HG02981 (cell line): ENCODE results near the gene COMMD8.

Source experiments
- ATAC-seq: cut with Tn5 transposase; IDR thresholded peaks from one replicate; pipeline ENCODE4 v1.9.1; 2021; ENCODE audit warnings: mild to moderate bottlenecking, moderate library complexity; ENCODE audit not compliant: unreplicated experiment

The COMMD8 gene

DNA sequence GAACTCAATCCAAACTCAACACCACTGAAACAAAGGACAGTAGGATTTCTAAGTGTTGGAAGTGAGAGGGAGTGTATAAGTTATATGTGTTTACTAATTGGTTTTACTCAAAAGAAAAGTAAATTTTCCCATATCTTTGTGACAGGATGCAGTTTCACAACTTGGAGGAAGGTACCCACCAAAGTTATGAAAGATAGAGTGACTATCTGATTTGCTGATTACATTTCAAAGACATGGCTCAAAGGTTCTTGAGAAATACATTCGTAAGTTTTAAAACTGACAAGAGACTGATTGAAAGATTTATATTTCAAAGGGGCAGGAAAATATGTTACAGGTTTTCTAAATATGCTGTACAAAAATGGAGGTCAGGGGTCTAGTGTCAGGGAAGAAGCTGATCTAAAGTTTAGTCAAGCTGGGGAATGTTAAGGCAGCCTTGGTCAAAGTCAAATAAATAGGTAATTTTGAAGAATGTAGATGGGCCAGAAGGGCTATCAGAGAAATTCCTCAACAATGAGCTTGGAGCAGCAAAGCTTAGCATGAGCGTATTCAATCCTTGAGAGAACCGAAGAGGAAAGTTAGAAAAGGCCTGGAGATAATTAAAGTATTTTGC is 9.7 kb upstream of the COMMD8 start:
- ATAC-seq = no peak

DNA sequence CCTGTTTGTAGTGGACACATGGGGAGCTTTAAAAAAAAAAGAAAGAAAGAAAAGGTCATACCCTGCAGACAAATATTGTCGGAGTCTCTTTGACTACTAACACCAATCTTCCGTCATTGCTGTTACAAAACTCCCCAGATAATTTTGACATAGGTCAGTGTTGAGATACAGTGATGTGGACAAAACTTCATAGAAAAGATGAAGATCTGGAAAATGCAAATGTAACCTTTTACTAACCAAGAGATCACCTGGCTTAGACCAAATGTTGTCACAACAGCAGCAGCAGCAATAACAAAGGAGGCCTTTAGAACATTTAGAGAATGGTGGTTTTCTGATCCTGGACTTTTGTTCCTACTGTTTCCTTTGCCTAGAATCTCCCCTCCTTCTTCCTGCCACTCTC is 8.1 kb upstream of the COMMD8 start:
- ATAC-seq = no peak

DNA sequence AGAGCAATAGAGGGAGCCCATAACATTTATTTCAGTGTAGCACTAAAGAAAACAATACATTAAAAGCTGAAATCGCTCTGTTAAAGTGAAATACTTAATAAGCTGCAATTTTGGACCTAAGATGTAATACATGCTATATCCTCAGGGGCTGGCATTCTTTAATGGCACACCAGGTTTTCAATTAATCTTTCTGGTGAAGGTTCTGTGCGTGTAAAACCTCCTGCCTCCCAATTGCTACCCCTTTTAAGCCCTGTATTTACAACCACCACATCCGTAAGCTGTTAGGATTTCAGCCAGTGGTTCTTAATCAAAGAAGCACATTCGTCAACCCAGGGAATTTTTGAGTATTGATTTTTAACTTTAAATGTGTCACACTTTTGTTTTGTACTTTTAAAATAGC is 7.6 kb upstream of the COMMD8 start:
- no peak for ATAC-seq

DNA sequence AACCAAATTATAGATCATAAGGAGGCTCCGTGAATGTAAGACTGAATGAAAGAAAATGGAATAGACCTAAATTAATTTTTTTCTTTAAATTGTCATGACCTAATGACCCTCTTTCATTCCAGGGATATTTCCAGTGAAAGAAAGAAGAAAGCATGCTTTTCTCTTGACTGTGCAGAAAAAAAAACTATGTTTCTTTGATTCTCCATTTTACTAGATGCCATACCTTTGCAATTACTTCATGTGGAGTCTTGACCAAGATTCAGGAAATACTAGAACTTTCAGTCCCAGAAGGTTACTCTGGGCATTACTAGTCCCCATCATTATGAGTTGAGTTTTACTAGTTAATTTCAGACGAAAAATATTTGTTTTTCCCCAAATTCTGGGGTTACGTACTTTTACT is 6.4 kb upstream of the COMMD8 start:
- no peak for ATAC-seq

DNA sequence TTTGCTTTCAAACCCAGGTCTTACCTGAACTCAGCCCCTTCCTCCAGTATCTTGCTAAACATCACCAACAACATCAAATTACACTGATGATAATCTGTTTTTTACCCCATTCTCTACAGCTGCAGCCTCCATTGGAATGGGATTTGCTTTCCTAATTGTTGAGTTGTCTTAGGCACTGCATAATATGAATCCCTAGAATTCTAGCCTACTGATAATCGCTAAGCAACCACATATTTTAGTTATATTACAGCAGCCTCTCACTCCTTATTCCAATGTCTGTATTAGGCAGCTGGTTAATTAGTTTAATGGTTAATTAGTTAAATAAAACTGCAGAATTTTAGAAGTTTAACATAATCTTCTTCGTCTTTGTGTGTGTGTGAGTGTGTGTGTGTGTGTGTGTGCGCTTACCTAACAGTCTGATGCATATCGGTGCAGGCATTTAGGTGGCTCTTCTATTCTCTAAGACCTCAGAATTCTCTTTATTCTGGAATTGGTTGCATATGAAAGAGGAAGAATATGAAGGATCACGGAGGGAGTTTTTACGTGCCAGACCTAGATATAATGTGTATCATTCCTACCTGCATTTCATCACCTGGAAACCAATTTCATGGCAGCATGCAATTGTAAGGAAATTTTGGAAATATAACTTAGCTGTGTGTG is 5.3 kb upstream of the COMMD8 start:
- no peak for ATAC-seq

DNA sequence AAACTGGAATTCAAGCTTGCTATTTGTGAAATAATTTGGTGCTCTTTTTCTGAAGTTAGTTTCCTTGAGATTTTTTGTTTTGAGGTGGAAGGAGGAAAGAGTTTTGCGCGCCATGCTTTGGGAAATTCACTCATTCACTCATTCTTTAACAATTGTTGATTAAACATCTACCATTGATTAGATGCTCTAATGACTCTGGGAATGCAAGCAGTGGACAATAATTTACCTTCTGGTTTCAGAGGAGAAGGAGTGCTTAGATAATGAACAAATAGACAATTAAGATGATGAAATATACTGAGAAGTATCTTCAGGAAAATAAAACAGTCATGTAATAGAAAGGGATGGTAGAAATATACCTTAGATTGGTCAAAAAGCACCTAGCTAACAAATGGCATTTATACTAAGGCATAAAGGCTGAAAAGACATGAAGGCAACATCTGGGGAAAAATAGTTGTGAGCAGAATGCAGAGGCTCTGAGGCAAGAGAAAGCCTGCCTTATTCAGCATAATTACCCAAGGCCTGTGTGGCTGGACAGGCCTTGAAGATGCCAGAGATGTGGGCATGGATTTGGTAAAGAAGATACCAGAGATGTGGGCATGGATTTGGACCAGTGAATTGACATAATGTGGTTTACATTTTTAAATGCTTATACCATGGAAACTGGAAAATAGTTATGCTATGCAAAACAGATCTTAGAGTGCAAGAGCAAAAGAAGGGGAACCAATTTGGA is 2.7 kb upstream of the COMMD8 start:
- ATAC-seq = no peak

DNA sequence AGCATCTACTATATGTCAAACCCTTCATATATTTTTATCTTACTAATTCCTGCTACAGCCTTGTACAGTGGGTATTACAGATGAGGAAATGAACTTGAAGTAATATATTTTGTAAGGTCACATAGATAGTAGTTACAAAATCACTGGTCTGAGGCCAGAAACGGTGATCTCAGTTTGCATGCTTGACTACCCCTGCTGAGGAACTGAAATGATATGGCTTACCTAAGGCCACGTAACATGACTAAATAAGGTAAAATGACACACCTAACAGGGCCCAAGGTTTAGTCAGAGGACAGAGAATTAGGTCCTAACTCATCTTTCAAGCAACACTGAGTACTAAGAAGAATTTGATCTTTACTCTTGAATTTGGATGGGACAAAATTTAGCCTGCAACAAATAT is 1.5 kb upstream of the COMMD8 start:
- peak; percentile 41 for ATAC-seq

DNA sequence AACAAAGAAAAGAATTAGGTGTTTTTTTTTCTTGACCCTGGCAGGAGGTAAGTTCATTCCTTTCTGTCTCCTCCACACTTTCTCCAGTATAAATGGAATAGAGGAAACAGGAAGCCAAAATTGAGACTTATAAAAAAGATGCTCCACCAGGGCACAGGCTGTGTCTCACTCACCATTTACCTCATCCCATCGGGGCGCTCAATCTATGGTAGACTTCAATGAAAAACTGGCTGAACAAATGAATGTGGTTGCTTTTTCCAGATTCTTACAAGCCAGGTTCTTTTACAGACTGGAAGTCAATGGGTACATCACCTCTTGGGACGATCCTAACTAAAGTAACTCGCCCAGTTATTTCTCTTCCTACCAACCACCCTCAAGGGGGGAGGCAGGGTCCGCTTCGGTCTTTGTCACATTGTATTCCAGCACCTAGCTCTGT is 685 bp downstream of the COMMD8 start:
- peak; percentile 11 for ATAC-seq

DNA sequence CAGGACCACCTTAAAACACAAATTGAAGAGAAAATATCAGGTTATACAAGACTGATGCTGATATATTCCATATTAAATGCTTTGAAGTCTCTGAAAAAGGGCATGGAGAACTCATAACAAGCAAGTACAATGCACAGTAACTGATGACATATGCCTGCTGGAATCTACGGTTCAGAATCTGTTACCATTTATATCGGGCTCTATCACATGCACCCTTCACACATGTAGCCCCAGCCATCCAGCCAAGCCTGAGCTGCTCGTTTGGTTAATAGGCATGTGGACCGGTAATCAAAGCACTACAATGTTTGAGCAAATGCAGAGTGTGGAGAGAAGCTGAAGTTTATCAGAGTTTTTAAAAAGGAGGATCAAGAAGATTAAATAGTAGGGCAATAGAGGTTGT is 11.8 kb downstream of the COMMD8 start:
- no peak for ATAC-seq

DNA sequence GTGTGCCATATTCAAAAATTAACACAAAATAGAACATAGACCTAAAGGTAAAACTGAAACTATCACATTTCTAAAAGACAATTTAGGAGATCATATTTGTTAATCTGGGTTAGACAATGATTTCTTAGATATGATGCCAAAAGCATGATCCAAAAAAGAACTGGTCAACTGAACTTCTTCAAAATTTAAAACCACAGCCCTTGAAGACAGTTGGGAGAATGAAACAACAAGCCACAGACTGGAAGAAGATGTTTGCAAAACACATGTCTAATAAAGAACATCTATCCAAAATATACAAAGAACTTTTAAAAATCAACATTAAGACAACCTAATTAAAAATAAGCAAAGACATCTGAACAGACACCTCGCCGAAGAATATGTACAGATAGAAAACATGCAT is 19.5 kb downstream of the COMMD8 start:
- no peak for ATAC-seq

DNA sequence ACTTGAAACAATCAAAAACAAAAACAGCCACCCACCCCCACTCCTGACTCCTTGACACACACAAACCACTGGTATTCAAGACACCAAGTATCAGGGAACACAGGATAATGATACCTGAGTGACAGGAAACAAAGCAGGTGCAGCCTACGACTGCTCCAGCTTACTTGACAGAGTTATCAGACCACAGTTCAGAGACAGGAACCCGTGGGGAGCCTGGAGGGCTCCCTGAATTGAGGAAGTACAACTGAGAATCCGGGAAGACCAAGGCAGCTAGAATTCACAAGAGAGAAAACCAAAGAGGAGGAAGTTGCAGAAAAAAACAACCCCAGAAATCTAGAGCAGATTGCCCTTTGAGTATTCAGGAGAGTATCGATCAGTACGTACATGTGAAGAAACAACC is 20.5 kb downstream of the COMMD8 start:
- ATAC-seq = peak; percentile 78

DNA sequence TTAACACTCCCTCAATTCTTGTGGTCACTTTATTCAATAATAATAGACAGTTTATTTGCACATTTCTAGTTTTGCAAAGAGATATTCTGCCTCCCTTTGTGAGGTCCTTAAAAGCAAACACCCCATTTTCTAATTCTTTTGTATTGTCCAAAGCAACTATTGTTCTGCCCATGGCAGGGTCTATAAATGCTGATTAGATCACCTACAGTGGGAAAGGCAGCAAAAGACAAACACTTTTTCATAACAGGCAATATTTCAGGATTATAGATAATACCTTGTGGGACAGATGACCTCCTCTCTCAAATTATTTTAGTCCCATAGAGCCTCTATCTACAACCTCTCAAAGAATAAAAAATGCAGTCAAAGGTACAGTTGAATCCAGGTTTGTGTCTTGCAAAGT is 28.6 kb downstream of the COMMD8 start:
- ATAC-seq = no peak

DNA sequence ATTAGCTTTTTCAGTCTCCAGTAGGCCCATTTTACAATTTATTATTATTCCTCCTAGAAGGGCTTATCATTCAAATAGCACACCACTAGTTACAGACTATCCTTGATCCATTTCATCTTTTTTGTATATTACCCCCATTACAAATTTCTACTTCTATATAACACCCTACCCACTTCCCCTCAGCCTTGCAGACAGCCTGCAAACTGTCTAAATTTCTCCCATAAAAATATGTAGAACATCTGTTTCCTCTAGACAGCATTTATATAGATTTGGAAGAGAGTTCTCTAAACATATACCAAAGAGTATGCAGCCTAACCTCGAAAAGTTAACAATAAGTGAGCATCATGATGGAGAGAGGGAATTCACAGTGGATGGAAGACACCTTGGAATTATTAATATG is 30.8 kb downstream of the COMMD8 start:
- no peak for ATAC-seq

DNA sequence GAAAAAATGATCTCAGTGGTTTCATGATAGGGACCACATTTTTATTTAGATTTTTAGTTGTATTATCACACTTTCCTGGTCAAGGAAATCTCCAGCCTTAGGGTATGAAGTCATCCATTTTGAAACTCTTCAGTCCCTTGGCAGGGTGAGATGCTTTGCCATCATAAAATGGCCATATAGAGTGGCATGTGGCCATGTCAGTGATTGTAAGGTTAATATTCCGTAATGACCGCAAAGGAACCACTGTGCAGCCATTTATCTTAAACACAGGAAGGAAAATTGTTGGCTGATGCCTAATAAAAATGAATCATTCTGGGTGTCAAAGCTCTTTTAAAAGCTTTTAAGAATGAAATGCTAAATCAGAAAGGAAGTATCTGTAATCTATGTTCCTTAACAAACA is 35.6 kb downstream of the COMMD8 start:
- ATAC-seq = no peak

DNA sequence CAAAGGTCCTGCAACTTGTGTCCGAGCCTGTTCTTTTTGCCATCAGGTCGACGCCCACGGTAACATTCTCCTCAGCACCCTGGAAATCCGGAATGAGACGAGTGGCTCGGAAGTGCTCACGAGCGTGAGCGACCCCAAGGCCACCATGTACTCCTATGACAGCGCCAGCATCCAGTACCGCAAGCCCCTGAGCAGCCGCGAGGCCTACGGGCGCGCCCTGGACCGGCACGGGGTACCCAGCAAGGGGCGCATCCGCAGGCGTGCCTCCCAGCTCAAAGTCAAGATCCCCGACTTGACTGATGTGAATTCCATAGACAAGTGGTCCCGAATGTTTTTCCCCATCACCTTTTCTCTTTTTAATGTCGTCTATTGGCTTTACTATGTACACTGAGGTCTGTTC is 37.9 kb downstream of the COMMD8 start:
- no peak for ATAC-seq

DNA sequence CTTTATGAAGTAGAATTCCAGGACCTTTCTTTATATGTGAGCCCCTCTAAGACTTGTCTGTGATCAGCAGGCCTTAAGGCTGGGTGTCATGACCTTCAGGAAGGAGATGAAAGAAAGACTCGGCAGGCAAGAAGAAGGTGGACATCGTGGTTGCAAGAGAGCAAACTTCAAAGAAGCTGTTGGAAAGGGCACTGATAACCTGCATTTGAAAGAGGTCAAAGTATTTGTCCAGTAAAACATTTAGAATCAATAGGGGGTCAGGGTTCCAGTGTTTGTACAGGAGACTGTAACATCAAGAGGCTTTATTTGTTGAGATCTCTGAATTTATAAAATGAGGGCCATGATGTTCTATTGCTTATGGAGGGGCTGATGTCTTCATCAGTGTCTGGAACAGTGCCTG is 44.2 kb downstream of the COMMD8 start:
- no peak for ATAC-seq

DNA sequence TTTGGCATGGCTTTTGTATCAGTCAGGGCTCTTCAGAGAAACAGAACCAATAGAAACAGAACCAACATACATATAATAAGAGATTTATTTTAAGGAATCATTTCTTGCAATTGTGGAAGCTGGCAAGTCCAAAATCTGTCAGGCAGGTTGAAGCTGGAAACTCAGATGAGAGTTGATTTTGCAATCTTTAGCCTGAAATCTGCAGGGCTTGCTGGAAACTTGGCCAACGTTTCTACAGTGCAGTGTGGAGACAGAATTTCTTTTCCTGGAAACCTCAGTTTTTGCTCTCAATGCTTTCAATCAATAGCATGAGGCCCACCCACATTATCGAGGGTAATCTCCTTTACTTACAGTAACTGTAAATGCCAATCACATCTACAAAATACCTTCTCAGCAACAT is 45.4 kb downstream of the COMMD8 start:
- ATAC-seq = no peak

DNA sequence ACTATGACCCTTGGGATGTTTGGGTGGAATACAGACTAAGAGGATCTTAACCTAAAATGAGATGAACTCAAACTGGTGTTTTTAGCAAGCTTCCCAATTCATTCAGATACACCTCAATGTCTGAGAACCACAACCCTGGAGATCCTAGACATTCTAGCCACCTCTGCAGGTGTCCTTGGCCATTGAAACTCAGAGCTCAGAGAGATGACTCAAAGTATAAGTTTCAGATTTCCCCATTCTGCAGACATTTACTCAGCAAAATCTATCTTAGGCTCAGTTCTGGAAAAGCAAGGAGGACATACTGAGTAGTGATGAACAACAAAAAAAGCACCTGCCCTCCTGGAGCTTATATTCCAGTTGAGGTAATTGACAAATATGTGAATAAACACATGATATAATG is 47.8 kb downstream of the COMMD8 start:
- peak; percentile 74 for ATAC-seq

DNA sequence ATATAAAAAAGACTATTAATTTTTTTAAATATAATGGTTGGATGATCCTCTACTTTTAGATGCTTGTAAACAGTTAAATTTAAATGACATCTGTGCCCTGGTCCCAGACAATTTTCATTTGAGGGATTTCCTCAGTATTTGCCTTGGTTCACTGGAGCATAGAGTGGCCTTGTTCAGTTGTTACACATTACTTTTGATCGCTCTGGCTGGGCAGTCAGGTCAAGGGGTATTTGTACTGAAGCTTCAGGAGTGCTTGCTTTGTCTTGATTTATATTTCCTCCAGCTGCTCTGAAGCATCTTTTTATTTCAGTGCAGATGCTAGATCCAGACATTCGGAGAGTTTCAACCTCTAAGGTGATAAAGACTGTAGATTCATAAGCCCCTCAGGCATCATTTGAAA is 50.0 kb downstream of the COMMD8 start:
- peak; percentile 44 for ATAC-seq

DNA sequence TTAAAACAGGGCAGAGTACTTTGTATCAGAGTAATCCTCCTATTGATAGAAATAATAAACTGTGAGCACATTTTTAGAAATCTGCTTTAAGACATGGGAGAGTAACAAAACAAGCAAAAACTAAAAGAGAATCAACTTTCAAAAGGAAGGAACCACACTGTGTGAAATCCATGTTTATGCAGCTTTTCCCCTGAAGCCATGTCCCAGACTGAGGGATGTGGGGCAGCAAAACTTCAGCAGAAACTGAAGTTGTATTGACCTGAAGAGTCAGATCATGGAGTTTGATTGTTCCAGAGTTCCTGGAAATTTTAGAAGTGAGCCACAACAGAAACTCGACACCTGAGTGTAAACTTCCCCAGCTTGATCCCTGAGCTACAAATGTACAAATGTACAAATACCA is 53.2 kb downstream of the COMMD8 start:
- ATAC-seq = no peak

DNA sequence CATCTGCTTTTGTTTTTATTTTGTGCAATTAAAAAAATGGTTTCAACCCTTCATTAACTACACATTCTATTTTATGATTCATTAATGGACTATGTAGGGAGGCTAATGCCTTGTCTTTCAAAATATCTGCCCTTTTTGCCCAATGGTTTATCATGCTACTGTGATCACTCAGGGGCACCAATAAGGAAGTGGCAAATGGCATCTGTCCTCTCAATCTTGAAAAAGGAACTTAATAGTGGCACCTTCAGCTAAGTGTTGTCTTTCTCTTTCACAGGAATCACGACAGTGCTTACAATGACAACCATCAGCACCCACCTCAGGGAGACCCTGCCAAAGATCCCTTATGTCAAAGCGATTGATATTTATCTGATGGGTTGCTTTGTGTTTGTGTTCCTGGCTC is 57.1 kb downstream of the COMMD8 start:
- ATAC-seq = no peak
